ENCODE data around the gene DDX24.
"Not testable (repeated sequence)": the region's sequence is repeated elsewhere in the genome, so short reads cannot be mapped to it uniquely, and the experiment has no call there.

Gene DDX24

DNA sequence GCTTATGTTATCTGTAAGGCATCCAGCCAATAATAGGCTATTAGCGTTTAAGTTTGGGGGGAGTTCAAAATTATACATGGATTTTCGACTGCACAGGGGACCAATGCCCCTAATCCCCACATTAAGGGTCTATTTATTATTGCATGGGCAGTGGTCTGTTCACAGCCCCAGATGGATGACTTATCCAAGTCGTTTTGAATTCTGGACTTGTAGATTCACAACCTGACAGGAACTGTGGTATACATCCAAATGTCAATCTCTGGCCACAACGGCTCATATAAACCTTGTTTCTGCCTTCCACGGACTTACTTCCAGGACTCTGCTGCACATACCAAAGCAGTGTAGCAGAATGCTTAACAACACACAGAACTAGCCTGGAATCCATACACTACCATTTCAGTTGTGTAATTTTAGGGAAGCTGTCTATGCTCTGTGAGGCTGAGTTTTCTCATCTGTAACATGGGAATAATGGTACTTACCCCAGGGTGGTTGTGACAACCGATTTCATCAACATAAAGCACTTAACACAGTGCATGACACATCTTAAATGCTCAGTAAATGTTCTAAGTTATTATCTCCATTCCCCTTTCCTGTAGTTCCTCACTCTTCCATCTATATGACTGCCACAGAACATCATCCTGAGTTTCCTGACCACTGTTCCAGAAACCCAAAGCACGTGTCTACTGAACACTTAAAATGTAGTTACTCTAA, 3.7 kb downstream of the DDX24 start:
- DNase-seq (ENCODE audit: low spot score), result no peak
- Histone ChIP-seq H3K27me3 (ENCODE audit: insufficient read depth, poor library complexity, severe bottlenecking) (no peaks in the 10 kb centered on the region), H3K9me3 (ENCODE audit: severe bottlenecking) (peaks cover 17% of the 10 kb centered on the region), H3K27ac (ENCODE audit: poor library complexity, severe bottlenecking) (no peak overlapping the region), H3K4me1 (ENCODE audit: insufficient read depth, poor library complexity, severe bottlenecking) (peaks cover 16% of the 10 kb centered on the region), H3K36me3 (ENCODE audit: low read depth) (peaks cover 67% of the 10 kb centered on the region), H3K4me3 (ENCODE audit: severe bottlenecking) (no peak overlapping the region)
- TF ChIP-seq, protein P1, sequence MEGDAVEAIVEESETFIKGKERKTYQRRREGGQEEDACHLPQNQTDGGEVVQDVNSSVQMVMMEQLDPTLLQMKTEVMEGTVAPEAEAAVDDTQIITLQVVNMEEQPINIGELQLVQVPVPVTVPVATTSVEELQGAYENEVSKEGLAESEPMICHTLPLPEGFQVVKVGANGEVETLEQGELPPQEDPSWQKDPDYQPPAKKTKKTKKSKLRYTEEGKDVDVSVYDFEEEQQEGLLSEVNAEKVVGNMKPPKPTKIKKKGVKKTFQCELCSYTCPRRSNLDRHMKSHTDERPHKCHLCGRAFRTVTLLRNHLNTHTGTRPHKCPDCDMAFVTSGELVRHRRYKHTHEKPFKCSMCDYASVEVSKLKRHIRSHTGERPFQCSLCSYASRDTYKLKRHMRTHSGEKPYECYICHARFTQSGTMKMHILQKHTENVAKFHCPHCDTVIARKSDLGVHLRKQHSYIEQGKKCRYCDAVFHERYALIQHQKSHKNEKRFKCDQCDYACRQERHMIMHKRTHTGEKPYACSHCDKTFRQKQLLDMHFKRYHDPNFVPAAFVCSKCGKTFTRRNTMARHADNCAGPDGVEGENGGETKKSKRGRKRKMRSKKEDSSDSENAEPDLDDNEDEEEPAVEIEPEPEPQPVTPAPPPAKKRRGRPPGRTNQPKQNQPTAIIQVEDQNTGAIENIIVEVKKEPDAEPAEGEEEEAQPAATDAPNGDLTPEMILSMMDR (IDR thresholded peaks at IDR 0.05; ENCODE audit: poor library complexity, severe bottlenecking), result no peak
- no peak for ATAC-seq (ENCODE audit: low read depth)

DNA sequence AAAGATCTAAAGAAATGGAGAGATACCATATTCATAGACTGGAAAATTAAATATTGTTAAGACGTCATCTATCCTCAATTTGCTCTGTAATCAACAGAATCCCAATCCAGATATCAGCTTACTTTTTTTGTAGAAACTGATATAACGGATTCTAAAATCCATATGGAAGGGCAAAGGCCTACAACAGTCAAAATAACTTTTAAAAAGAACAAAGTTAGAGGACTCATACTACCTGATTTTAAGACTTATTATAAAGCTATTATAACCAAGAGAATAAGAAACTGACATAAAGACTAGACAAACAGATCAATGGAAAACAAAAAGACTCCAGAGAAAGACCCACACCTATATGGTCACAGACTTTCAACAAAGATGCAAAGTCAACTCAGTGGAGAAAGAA, 6.0 kb downstream of the DDX24 start:
- H3K36me3 ChIP-seq (ENCODE audit: low read depth), result peaks cover 73% of the 10 kb centered on the region
- TF ChIP-seq, protein P1 (IDR thresholded peaks at IDR 0.05; ENCODE audit: poor library complexity, severe bottlenecking), result no peak
- no peak overlapping the region for H3K4me3 ChIP-seq (ENCODE audit: severe bottlenecking)
- DNase-seq (ENCODE audit: low spot score) (no peak), ATAC-seq (ENCODE audit: low read depth) (no peak)
- H3K4me1 ChIP-seq (ENCODE audit: insufficient read depth, poor library complexity, severe bottlenecking), result peaks cover 16% of the 10 kb centered on the region
- peaks cover 23% of the 10 kb centered on the region for H3K9me3 ChIP-seq (ENCODE audit: severe bottlenecking)
- no peaks in the 10 kb centered on the region for H3K27me3 ChIP-seq (ENCODE audit: insufficient read depth, poor library complexity, severe bottlenecking)
- no peak overlapping the region for H3K27ac ChIP-seq (ENCODE audit: poor library complexity, severe bottlenecking)

DNA sequence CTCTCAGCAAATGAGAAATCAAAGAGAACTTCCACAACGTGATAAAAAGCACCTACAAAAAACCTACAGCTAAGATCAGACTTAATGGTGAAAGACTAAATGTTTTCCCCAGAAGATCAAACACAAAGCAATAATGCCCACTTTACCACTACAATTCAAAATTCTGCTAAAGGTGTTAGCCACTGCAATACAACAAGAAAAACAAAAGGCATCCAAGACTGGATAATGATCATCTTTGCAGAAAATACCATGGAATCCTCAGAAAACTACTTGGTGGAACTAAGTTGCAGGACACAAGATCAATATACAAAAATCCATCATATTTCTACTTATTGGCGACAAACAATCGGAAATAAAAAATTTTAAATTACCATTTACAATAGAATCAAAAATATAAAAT, 6.5 kb downstream of the DDX24 start:
- TF ChIP-seq, protein P1 (IDR thresholded peaks at IDR 0.05; ENCODE audit: poor library complexity, severe bottlenecking), result no peak
- no peaks in the 10 kb centered on the region for H3K27me3 ChIP-seq (ENCODE audit: insufficient read depth, poor library complexity, severe bottlenecking)
- DNase-seq (ENCODE audit: low spot score), result no peak
- ATAC-seq (ENCODE audit: low read depth), result no peak
- peaks cover 69% of the 10 kb centered on the region for H3K36me3 ChIP-seq (ENCODE audit: low read depth)
- no peak overlapping the region for H3K4me3 ChIP-seq (ENCODE audit: severe bottlenecking)
- H3K4me1 ChIP-seq (ENCODE audit: insufficient read depth, poor library complexity, severe bottlenecking), result peaks cover 14% of the 10 kb centered on the region
- peaks cover 24% of the 10 kb centered on the region for H3K9me3 ChIP-seq (ENCODE audit: severe bottlenecking)
- no peak overlapping the region for H3K27ac ChIP-seq (ENCODE audit: poor library complexity, severe bottlenecking)

GRCh38 chr14:94072076-94072475, 8.9 kb downstream of the DDX24 start:
- H3K27me3 ChIP-seq (ENCODE audit: insufficient read depth, poor library complexity, severe bottlenecking); DNase-seq (ENCODE audit: low spot score); ATAC-seq (ENCODE audit: low read depth); H3K27ac ChIP-seq (ENCODE audit: poor library complexity, severe bottlenecking); H3K4me3 ChIP-seq (ENCODE audit: severe bottlenecking): not testable (repeated sequence)
- peaks cover 14% of the 10 kb centered on the region for H3K4me1 ChIP-seq (ENCODE audit: insufficient read depth, poor library complexity, severe bottlenecking)
- H3K9me3 ChIP-seq (ENCODE audit: severe bottlenecking), result peaks cover 30% of the 10 kb centered on the region
- H3K36me3 ChIP-seq (ENCODE audit: low read depth), result peaks cover 50% of the 10 kb centered on the region

DNA sequence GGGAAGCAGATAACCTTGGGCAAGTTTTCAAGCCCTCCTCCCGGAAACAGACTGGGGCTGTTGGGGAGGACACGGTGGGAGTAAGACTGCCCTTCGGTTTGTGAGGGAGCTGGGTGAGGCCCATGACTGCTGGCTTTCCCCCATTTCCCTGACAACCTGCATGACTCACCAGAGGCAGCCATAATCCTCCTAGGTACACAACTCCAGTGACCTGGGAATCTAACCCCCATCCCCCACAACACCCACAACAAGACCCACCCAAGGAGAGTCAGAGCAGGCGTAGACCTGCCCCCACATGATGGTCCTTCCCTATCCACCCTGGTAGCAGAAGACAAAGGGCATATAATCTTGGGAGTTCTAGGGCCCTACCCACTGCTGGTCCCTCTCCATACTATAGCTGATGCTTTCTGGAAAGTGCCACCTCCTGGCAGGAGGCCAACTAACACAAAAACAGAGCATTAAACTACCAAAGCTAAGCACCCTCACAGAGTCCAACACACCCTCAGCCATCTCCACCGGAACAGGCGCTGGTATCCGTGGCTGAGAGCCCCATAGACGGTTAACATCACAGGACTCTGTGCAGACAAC, 14.8 kb downstream of the DDX24 start:
- peak; percentile 81 for DNase-seq (ENCODE audit: low spot score)
- Histone ChIP-seq H3K27ac (ENCODE audit: poor library complexity, severe bottlenecking) (peak overlapping the region; percentile 63), H3K4me1 (ENCODE audit: insufficient read depth, poor library complexity, severe bottlenecking) (peaks cover 44% of the 10 kb centered on the region), H3K36me3 (ENCODE audit: low read depth) (peaks cover 34% of the 10 kb centered on the region), H3K9me3 (ENCODE audit: severe bottlenecking) (peaks cover 8% of the 10 kb centered on the region), H3K27me3 (ENCODE audit: insufficient read depth, poor library complexity, severe bottlenecking) (no peaks in the 10 kb centered on the region), H3K4me3 (ENCODE audit: severe bottlenecking) (no peak overlapping the region)
- TF ChIP-seq, protein P1 (IDR thresholded peaks at IDR 0.05; ENCODE audit: poor library complexity, severe bottlenecking), result no peak
- ATAC-seq (ENCODE audit: low read depth), result peak; percentile 59

Data from RWPE2 (cell line).